ENCODE data around the gene SULF2. TPM values are rescaled to one million over a fixed set of nuclear protein-coding genes. Genes with fewer than 3 reads are reported as not detected.

SULF2 gene
- total and polyA plus RNA-seq, 2 of the 13 experiments (the other 11 are each of a cell fraction or from before 2014, with no cell fraction given), result 7.2 to 50.9 TPM

- 0 out of 2 replicates have a peak, but pooled peaks have one; percentile 26 for TF ChIP-seq NFYC (CRISPR knock-in tag; IDR thresholded peaks at IDR 0.05)
- TF ChIP-seq PRDM10 (CRISPR knock-in tag; IDR thresholded peaks at IDR 0.05; ENCODE audit: low read depth), result peak; percentile 64; the same call in 1 of the 2 replicates
- no peak for TF ChIP-seq DNMT3B (CRISPR knock-in tag; conservative IDR thresholded peaks at IDR 0.05)
- peak; percentile 91 for TF ChIP-seq ELF3 (CRISPR knock-in tag; IDR thresholded peaks at IDR 0.05)
- TF ChIP-seq ZNF850 (CRISPR knock-in tag; conservative IDR thresholded peaks at IDR 0.05), result peak; percentile 45; the same call in 1 of the 2 replicates
- TF ChIP-seq TFE3 (CRISPR knock-in tag; IDR thresholded peaks at IDR 0.05), result peak; percentile 61; the same call in 1 of the 2 replicates
- TF ChIP-seq ARNT2 (CRISPR knock-in tag; IDR thresholded peaks at IDR 0.05; ENCODE audit: low read depth), result peak; percentile 11; the same call in 1 of the 2 replicates
- peak; percentile 79 for TF ChIP-seq TGIF2 (CRISPR knock-in tag; IDR thresholded peaks at IDR 0.05)
- peak; percentile 38; the same call in 1 of the 2 replicates for TF ChIP-seq ZNF629 (CRISPR knock-in tag; conservative IDR thresholded peaks at IDR 0.05)
- peak; percentile 43; the same call in 1 of the 2 replicates for TF ChIP-seq ZFY (CRISPR knock-in tag; IDR thresholded peaks at IDR 0.05)
- TF ChIP-seq MTF1 (CRISPR knock-in tag; IDR thresholded peaks at IDR 0.05), result no peak
- peak; percentile 85 for TF ChIP-seq SOX5 (CRISPR knock-in tag; IDR thresholded peaks at IDR 0.05; ENCODE audit: borderline replicate concordance)
- TF ChIP-seq THYN1 (CRISPR knock-in tag; IDR thresholded peaks at IDR 0.05; ENCODE audit: borderline replicate concordance, low read depth), result no peak
- TF ChIP-seq HDAC2 (CRISPR knock-in tag; IDR thresholded peaks at IDR 0.05), result peak; percentile 84
- no peak for TF ChIP-seq ZNF367 (CRISPR knock-in tag; IDR thresholded peaks at IDR 0.05; ENCODE audit: borderline replicate concordance)
- TF ChIP-seq SRSF9 (IDR thresholded peaks at IDR 0.05; ENCODE audit: borderline replicate concordance, insufficient read depth, low read depth, low read length, poor library complexity, severe bottlenecking), result no peak
- TF ChIP-seq CSRNP1 (CRISPR knock-in tag; IDR thresholded peaks at IDR 0.05), result no peak
- TF ChIP-seq DZIP1 (CRISPR knock-in tag; IDR thresholded peaks at IDR 0.05), result no peak
- TF ChIP-seq STAT5B (CRISPR knock-in tag; IDR thresholded peaks at IDR 0.05), result peak; percentile 70; the same call in 1 of the 2 replicates
- TF ChIP-seq REPIN1 (CRISPR knock-in tag; IDR thresholded peaks at IDR 0.05; ENCODE audit: borderline replicate concordance, low read depth), result peak; percentile 77; the same call in 1 of the 2 replicates
These were observed 59.9 kb downstream of the SULF2 start (continued) for GRCh38 chr20:47725248-47725973.

Measured in HepG2 (cell line).